GM18502 (cell line): ENCODE results near the gene LSM14A.

Experiments
- ATAC-seq: cut with Tn5 transposase; IDR thresholded peaks from one replicate; pipeline ENCODE4 v1.9.1; 2021; ENCODE audit warnings: mild to moderate bottlenecking; ENCODE audit not compliant: unreplicated experiment, poor library complexity

Gene LSM14A

GRCh38 chr19:34224996-34225658 is 52.8 kb downstream of the LSM14A start:
- ATAC-seq = no peak

- no peak for ATAC-seq
These were observed 53.3 kb downstream of the LSM14A start for GRCh38 chr19:34225659-34226015.

GRCh38 chr19:34226036-34226435 is 53.7 kb downstream of the LSM14A start:
- ATAC-seq = no peak

DNA sequence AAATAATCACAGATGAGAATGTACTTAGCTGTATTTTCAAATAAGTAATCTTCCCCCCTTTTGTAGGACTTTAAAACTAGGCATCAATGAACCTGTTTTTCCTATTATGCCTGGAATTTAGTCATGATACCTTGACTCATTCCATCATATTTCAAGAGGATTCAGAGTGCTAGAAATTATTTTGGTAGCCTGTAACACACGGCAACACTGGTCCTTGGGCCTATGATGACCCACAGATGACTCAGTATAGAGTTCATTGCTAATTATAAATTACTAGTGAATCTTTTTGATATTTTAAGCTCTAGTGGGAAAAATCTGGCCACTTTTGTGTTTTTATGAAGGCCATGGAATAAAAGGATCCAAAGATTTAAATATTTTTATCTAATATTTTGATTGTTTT is 56.0 kb downstream of the LSM14A start:
- ATAC-seq = no peak

DNA sequence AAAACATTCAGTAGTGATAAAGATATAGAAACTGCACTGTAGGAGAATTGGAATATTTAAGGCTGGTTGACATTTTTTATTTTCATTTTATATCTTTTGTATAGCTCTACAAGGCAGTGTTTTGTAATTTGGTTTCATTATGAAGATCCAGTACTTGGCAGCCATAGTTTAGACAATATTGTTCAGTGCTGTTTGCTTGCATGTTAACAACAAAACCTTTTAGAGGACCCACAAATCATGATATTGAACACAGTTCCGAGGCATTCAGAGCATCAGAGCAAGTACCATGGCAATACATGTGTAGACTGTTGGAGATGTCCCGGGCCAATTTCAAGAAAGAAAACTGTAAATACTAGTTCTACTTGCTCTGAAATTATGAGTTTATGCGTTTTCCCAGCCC is 56.5 kb downstream of the LSM14A start:
- ATAC-seq = no peak

GRCh38 chr19:34229721-34230120 is 57.4 kb downstream of the LSM14A start:
- no peak for ATAC-seq

GRCh38 chr19:34230820-34231219 is 58.5 kb downstream of the LSM14A start:
- ATAC-seq = no peak

GRCh38 chr19:34231439-34231838 is 59.1 kb downstream of the LSM14A start:
- no peak for ATAC-seq

- peak; percentile 73 for ATAC-seq
These were observed 60.5 kb downstream of the LSM14A start for GRCh38 chr19:34232566-34233481.

DNA sequence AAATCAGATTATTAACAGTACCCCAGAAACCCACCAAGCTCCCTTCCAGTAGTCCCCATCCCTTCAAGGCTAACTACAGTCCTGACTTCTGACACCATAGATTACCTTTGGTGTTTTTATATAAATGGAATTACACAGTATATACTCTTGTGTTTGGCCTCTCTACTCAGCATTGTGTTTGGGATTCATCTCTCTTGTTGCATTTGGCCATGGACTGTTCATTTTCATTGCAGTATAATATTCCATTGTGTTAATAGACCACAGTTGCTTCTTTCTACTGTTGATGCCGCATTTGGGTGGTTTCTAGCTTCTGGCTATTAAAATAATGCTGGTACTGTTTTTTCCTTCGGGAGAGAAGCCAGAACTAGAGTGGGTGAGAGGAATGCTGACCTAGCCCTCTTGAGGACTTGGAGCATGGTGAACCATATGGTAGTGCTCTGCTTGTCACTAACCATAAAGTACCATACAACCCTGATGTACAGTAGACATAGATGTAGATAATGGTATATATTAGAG is 63.2 kb downstream of the LSM14A start:
- ATAC-seq = no peak

- no peak for ATAC-seq
These were observed 64.0 kb downstream of the LSM14A start for GRCh38 chr19:34236035-34236987.

DNA sequence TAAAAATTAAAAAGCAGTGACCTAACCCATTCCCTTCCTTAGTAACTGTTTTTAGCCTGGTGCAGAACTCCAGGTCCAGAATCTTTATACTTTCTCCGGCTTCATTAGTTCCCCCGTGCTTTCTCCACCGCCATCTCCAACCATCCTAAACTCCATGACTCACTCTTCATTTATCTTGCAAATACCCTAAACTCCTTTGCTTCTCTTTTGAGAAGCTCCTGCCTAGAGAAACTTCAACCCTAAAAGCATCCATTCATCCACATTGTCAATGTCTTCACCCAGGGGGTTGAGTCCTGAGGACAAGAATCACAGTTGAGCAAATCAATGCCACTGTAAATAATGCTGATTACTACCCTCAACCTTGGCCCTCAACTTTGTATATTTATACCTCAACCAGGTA is 65.0 kb downstream of the LSM14A start:
- no peak for ATAC-seq

- no peak for ATAC-seq
These were observed 65.6 kb downstream of the LSM14A start for GRCh38 chr19:34237939-34238338.

DNA sequence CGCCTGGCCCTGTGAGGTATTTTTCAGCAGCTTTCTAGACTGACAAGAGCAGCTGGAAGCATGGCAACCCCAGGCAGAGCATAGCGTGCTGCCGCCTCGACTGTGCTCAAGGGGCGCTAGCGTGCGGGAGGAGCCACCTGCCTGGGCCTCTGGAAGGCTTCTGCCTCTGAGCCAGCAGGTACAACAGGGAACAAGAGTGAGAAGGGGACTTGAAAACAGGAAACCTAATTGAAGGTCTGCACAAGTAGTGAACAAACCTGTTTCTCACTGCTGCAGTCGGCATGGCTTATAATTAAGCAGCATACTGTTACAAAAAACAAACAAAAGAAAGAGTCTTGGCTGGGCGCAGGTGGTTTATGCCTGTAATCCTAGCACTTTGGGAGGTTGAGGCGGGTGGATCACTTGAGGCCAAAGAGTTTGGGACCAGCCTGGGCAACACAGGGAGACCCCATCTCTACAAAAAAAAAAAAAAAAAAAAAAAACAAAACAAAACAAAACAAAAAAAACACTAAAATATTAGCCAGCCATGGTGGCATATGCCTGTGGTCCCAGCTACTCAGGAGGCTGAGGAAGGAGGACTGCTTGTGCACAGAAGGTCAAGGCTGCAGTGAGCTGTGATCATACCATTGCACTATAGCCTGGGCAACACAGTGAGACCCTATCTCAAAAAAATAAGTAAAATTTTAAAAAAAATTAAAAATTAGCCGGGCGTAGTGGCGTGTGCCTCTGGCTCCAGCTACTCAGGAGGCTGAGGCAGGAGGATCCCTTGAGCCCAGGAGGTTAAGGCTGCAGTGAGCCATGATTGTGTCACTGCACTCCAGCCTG is 69.4 kb downstream of the LSM14A start:
- ATAC-seq = no peak

DNA sequence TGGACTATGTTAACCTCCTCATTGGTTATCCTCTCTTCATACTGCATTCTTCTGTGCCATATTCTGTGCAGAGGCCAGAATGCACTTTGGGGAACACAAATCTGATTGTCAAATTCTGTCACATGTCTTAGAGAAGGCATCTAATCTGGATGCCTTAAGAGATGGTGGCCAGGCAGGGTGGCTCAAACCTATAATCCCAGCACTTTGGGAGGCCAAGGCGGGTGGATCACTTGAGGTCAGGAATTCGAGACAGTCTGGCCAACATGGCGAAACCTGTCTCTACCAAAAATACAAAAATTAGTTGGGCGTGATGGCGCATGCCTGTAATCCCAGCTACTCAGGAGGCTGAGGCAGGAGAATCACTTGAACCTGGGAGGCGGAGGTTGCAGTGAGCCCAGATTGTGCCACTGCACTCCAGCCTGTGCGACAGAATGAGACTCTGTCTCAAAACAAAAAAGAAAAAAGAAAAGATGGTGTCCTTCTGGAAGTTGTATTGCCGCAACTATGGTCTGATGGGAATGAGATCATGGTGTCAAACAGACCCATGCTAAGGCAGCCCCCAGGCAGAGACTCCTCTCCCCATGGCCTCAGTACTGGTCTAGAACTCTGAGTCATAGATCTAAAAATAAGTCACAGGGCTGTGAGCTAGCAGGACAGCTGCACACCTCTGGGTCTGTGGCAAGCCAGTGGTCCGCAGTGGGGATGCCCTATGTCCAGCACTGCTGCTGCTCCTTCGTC is 71.0 kb downstream of the LSM14A start:
- ATAC-seq = peak; percentile 47

DNA sequence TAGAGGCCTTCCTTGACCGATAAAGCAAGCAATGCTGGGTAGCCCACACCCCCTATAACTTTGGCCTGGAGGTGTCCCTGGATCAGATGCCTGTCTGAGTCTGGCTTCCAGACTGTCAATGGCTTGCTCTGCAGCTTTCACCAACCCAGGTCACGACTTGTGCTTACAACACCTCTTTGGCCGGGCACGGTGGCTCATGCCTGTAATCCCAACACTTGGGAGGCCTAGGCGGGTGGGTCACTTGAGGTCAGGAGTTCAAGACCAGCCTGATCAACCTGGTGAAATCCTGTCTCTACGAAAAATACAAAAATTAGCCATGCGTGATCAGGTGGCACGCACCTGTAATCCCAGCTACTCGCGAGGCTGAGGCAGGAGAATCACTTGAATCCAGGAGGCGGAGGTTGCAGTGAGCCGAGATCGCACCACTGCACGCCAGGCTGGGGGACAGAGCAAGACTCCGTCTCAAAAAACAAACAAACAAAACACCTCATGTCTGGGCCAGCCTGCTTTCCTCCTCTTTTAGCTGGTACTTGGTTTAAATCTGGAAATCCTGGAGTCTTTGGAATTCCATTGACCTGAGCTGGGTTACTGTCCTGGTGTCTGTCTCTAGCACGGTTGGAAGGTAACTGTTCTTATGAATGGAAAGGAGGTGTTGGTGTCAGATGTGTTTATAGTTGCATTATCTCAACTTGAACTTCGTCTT is 71.7 kb downstream of the LSM14A start:
- ATAC-seq = no peak

DNA sequence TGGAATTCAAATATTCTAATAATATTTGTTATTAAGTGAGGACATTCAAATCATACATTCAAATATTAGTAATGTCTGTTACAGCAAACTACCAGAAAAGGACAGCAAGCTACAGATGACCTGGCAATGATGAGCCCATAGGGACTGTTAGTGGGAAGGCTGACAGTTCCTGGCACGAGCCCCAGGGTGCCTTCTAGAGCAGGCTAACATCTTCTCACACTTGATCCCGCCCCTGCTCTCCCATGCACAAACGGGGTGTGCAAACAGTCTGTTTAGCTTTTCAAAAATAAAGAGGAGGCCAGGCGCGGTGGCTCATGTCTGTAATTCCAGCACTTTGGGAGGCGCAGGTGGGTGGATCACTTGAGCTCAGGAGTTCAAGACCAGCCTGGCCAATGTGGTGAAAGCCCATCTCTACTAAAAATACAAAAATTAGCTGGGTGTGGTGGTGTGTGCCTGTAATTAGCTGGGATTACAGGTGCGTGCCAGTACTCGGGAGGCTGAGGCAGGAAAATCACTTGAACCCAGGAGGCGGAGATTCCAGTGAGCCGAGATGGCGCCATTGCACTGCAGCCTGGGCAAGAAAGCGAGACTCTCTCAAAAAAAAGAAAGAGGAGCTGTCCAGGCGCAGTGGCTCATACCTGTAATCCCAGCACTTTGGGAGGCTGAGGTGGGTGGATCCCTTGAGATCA is 72.5 kb downstream of the LSM14A start:
- ATAC-seq = no peak

- ATAC-seq = no peak
These were observed 74.0 kb downstream of the LSM14A start for GRCh38 chr19:34246340-34246739.
